GM19324 (cell line): ENCODE results near the gene C4orf33.
"Not testable (repeated sequence)": the region's sequence is repeated elsewhere in the genome, so short reads cannot be mapped to it uniquely, and the experiment has no call there.

Experiments used
- ATAC-seq: cut with Tn5 transposase; IDR thresholded peaks from one replicate; pipeline ENCODE4 v1.9.1; 2021; ENCODE audit warnings: mild to moderate bottlenecking, moderate library complexity; ENCODE audit not compliant: unreplicated experiment, low FRiP score

Gene C4orf33

GRCh38 chr4:129126614-129127013 is 30.7 kb downstream of the C4orf33 start:
- ATAC-seq: not testable (repeated sequence)

GRCh38 chr4:129129143-129129542 is 33.2 kb downstream of the C4orf33 start:
- ATAC-seq: no peak

GRCh38 chr4:129131343-129131742 is 35.4 kb downstream of the C4orf33 start:
- no peak for ATAC-seq

- no peak for ATAC-seq
These were observed 40.5 kb downstream of the C4orf33 start for GRCh38 chr4:129136433-129136832.

GRCh38 chr4:129138810-129139496 is 43.0 kb downstream of the C4orf33 start:
- ATAC-seq: no peak

- ATAC-seq: no peak
These were observed 44.6 kb downstream of the C4orf33 start for GRCh38 chr4:129140521-129140920.

- ATAC-seq: no peak
These were observed 47.4 kb downstream of the C4orf33 start for GRCh38 chr4:129143359-129143758.

GRCh38 chr4:129144755-129145206 is 48.8 kb downstream of the C4orf33 start:
- no peak for ATAC-seq

GRCh38 chr4:129145222-129145730 is 49.3 kb downstream of the C4orf33 start:
- no peak for ATAC-seq

GRCh38 chr4:129146639-129147038 is 50.7 kb downstream of the C4orf33 start:
- ATAC-seq: no peak

- ATAC-seq: no peak
These were observed 52.9 kb downstream of the C4orf33 start for GRCh38 chr4:129148892-129149291.

- ATAC-seq: no peak
These were observed 54.0 kb downstream of the C4orf33 start for GRCh38 chr4:129149906-129150305.

GRCh38 chr4:129152350-129152749 is 56.4 kb downstream of the C4orf33 start:
- no peak for ATAC-seq

- ATAC-seq: no peak
These were observed 57.7 kb downstream of the C4orf33 start for GRCh38 chr4:129153700-129154099.

- no peak for ATAC-seq
These were observed 66.5 kb downstream of the C4orf33 start for GRCh38 chr4:129162450-129162849.

- no peak for ATAC-seq
These were observed 67.5 kb downstream of the C4orf33 start for GRCh38 chr4:129163427-129163826.

GRCh38 chr4:129164243-129164642 is 68.3 kb downstream of the C4orf33 start:
- no peak for ATAC-seq
